Stomach (tissue), 4 donors: ENCODE data around the gene TNK1.

Source experiments
- EP300 ChIP-seq: sonication (generic); formaldehyde crosslinking; IDR thresholded peaks from one replicate; pipeline ENCODE4 v1.6.1; 2017; ENCODE audit warnings: antibody characterized with exemption
- POLR2A ChIP-seq, 4 donors: fragments of 450-650 bp; IDR thresholded peaks; one replicate each; pipeline ENCODE4 v1.6.1; 2016; ENCODE audit warnings: antibody characterized with exemption in 4 of 4, control low read depth in 2 of 4, mild to moderate bottlenecking in 1 of 4, moderate library complexity in 1 of 4
- POLR2AphosphoS5 ChIP-seq, 3 donors: sonication (generic); formaldehyde crosslinking; IDR thresholded peaks; one replicate each; pipeline ENCODE4 v1.6.1; 2016; ENCODE audit warnings: antibody characterized with exemption in 3 of 3
- TF ChIP-seq, protein P1 (sequence below), 7 experiments: fragments of 450-650 bp in 4 of 7; fragments of 200-600 bp in 3 of 7; sonication (generic) in 3 of 7; IDR thresholded peaks; one replicate each; pipeline ENCODE4 v1.5.1; 2016 to 2019; ENCODE audit warnings: antibody characterized with exemption in 7 of 7, control low read depth in 2 of 7, mild to moderate bottlenecking in 1 of 7

DNA sequence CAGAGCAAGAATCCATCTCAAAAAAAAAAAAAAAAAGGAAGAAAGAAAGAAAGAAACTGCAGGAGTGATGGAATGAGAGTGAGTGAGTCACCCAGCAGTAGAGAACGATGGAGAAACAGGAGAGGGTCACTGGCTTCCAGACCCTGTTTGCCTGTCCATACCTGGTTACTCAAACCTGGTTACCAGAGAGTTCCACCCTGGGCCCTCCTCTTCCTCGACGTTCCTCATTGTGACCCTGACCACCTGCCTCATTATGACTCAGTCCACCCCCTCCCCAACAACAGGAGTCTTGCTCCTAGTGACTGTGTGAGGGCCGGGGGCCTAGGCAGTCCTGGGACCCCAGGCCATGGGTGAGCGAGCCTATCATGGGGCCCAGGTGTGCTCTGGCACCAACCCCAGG, 47.7 kb downstream of the TNK1 start, which contains the start of gene SPEM3:
- TF ChIP-seq, protein P1, sequence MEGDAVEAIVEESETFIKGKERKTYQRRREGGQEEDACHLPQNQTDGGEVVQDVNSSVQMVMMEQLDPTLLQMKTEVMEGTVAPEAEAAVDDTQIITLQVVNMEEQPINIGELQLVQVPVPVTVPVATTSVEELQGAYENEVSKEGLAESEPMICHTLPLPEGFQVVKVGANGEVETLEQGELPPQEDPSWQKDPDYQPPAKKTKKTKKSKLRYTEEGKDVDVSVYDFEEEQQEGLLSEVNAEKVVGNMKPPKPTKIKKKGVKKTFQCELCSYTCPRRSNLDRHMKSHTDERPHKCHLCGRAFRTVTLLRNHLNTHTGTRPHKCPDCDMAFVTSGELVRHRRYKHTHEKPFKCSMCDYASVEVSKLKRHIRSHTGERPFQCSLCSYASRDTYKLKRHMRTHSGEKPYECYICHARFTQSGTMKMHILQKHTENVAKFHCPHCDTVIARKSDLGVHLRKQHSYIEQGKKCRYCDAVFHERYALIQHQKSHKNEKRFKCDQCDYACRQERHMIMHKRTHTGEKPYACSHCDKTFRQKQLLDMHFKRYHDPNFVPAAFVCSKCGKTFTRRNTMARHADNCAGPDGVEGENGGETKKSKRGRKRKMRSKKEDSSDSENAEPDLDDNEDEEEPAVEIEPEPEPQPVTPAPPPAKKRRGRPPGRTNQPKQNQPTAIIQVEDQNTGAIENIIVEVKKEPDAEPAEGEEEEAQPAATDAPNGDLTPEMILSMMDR (IDR thresholded peaks at IDR 0.05): no peak
- TF ChIP-seq POLR2A (IDR thresholded peaks at IDR 0.05) (no peak), POLR2AphosphoS5 (IDR thresholded peaks at IDR 0.05) (no peak), EP300 (no peak)
